ENCODE results near the gene MFSD2B. TPM values are rescaled to one million over a fixed set of nuclear protein-coding genes. Genes with fewer than 3 reads are reported as not detected.
"Not testable (repeated sequence)": the region's sequence is repeated elsewhere in the genome, so short reads cannot be mapped to it uniquely, and the experiment has no call there.

MFSD2B gene
- total RNA-seq, 1 experiment from 2014 or later = not detected

DNA sequence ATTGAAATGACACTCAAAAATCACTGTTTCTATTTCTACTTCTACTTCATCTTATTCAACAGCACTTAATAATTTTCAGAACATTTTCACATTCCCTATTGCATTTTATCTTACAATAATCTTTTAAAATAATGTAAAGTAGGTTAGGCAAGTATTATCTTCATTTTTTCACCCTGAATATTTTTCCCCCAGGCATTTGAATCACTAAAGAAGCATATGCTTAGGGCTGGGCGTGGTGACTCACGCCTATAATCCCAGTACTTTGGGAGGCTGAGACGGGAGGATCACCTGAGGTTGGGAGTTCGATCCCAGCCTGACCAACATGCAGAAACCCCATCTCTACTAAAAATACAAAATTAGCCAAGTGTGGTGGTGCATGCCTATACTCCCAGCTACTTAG is 30.6 kb downstream of the MFSD2B start:
- Mint-ChIP-seq H3K4me1 (ENCODE audit: low read depth, unreplicated experiment) (peaks cover 9% of the 10 kb centered on the region), H3K4me3 (ENCODE audit: low read depth, unreplicated experiment) (no peak overlapping the region), H3K27me3 (ENCODE audit: unreplicated experiment) (no peaks in the 10 kb centered on the region), H3K36me3 (ENCODE audit: insufficient read depth, unreplicated experiment) (peaks cover 5% of the 10 kb centered on the region), H3K9me3 (ENCODE audit: low read depth, unreplicated experiment) (no peaks in the 10 kb centered on the region), H3K27ac (ENCODE audit: unreplicated experiment) (no peak overlapping the region)
- intact Hi-C loops (cut with micrococcal nuclease; ENCODE audit: unreplicated experiment) = no loop called here
- TF ChIP-seq, protein P1, sequence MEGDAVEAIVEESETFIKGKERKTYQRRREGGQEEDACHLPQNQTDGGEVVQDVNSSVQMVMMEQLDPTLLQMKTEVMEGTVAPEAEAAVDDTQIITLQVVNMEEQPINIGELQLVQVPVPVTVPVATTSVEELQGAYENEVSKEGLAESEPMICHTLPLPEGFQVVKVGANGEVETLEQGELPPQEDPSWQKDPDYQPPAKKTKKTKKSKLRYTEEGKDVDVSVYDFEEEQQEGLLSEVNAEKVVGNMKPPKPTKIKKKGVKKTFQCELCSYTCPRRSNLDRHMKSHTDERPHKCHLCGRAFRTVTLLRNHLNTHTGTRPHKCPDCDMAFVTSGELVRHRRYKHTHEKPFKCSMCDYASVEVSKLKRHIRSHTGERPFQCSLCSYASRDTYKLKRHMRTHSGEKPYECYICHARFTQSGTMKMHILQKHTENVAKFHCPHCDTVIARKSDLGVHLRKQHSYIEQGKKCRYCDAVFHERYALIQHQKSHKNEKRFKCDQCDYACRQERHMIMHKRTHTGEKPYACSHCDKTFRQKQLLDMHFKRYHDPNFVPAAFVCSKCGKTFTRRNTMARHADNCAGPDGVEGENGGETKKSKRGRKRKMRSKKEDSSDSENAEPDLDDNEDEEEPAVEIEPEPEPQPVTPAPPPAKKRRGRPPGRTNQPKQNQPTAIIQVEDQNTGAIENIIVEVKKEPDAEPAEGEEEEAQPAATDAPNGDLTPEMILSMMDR (IDR thresholded peaks at IDR 0.05; ENCODE audit: unreplicated experiment) = no peak
- CTCF ChIA-PET = no interaction called here
- BruUV-seq (replicated peaks) = no TSS peak
- no peak for DNase-seq

DNA sequence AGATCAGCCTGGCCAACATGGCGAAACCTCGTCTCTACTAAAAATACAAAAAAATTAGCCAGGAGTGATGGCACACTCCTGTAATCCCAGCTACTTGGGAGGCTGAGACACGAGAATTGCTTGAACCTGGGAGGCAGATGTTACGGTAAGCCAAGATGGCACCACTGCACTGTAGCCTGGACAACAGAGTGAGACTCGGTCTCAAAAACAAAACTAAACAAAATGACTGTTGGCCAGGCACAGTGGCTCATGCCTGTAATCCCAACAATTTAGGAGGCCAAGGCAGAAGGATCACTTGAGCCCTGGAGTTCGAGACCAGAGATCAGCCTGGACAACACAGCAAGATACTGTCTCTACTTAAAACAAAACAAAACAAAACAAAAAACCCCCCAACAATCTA is 33.2 kb downstream of the MFSD2B start:
- BruUV-seq (replicated peaks); H3K27me3 Mint-ChIP-seq (ENCODE audit: unreplicated experiment); H3K4me3 Mint-ChIP-seq (ENCODE audit: low read depth, unreplicated experiment); DNase-seq; H3K27ac Mint-ChIP-seq (ENCODE audit: unreplicated experiment); H3K9me3 Mint-ChIP-seq (ENCODE audit: low read depth, unreplicated experiment); intact Hi-C loops (cut with micrococcal nuclease; ENCODE audit: unreplicated experiment); H3K4me1 Mint-ChIP-seq (ENCODE audit: low read depth, unreplicated experiment): not testable (repeated sequence)
- peaks cover 17% of the 10 kb centered on the region for H3K36me3 Mint-ChIP-seq (ENCODE audit: insufficient read depth, unreplicated experiment)
- CTCF ChIA-PET = interaction anchor here (0.6 kb wide), 1 partner anchor 103 kb away, joined by 9 read pairs; no protein-coding TSS in a partner anchor

DNA sequence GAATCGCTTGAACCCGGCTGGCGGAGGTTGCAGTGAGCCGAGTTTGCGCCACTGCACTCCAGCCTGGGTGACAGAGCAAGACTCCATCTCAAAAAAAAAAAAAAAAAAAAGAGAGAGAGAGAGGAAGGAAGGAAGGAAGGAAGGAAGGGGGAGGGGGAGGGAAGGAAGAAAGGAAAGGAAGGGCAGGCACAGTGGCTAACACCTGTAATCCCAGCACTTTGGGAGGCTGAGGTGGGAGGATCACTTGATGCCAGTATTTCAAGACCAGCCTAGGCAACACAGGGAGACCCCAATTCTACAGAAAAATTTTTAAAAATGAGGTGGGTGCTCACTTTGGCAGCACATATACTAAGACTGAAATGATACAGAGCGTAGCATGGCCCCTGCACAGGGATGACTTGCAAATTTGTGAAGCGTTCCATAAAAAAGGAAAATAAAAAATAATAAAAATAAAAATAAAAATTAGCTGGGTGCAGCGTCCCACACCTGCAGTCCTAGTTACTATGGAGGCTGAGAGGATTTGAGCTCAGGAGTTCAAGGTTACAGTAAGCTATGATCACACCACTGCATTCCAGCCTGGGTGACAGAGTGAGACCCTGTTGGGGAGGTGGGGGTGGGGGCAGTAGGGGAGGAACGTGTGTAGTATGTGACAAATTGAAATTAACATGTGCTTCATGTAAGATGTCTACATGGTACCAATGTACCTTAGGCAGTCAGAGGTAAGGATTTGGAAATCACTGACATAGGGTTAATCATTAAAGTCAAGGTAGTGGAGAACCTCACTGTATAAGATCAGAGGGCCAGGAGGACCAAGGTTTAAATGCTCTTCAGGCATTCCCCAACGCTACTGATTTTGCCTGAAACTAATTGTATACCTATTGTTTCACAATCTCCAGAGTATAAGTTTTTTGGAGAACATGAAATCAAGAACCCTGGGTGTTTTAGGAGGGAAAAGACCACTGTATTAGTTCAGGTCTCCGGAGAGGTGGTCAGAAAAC is 35.9 kb downstream of the MFSD2B start:
- BruUV-seq (replicated peaks) = no TSS peak
- TF ChIP-seq, protein P1 (IDR thresholded peaks at IDR 0.05; ENCODE audit: unreplicated experiment) = no peak
- no peaks in the 10 kb centered on the region for H3K9me3 Mint-ChIP-seq (ENCODE audit: low read depth, unreplicated experiment)

DNA sequence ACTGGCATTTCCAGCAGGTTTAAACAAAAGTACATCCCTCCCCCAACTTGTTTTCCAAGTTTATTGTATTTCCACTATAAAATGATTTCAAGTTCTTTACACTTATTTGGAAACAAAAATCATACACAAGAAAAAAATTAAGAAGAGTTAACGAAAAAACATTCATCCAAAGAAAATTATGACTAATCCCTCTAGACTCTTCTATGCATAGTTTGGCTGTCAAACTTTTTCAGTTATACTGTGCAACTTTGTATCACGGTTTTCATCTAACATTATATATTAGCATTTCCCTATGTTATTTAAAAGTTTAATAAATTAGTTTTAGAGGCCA is 36.7 kb downstream of the MFSD2B start:
- Mint-ChIP-seq H3K4me3 (ENCODE audit: low read depth, unreplicated experiment) (peak overlapping the region; percentile 88), H3K4me1 (ENCODE audit: low read depth, unreplicated experiment) (peaks cover 9% of the 10 kb centered on the region), H3K36me3 (ENCODE audit: insufficient read depth, unreplicated experiment) (peaks cover 34% of the 10 kb centered on the region), H3K27ac (ENCODE audit: unreplicated experiment) (no peak overlapping the region), H3K9me3 (ENCODE audit: low read depth, unreplicated experiment) (no peaks in the 10 kb centered on the region), H3K27me3 (ENCODE audit: unreplicated experiment) (no peaks in the 10 kb centered on the region)
- CTCF ChIA-PET = interaction anchor here (0.8 to 1.8 kb wide), 3 partner anchors 14 to 222 kb away, joined by 3 to 13 read pairs (median 11); partner anchors contain the start of gene ATAD2B
- no TSS peak for BruUV-seq (replicated peaks)
- intact Hi-C loops (cut with micrococcal nuclease; ENCODE audit: unreplicated experiment) = loop anchor here (2.0 kb wide), 1 partner anchor 30 kb away; the partner anchor contains the start of gene SF3B6
- TF ChIP-seq, protein P1 (IDR thresholded peaks at IDR 0.05; ENCODE audit: unreplicated experiment) = no peak
- DNase-seq = no peak

More for the DNA sequence above, 35.9 kb downstream of the MFSD2B start:
- DNase-seq = no peak
- intact Hi-C loops (cut with micrococcal nuclease; ENCODE audit: unreplicated experiment) = loop anchor here (2.0 kb wide), 1 partner anchor 31 kb away; the partner anchor contains the start of gene SF3B6
- Mint-ChIP-seq H3K36me3 (ENCODE audit: insufficient read depth, unreplicated experiment) (peaks cover 34% of the 10 kb centered on the region), H3K27me3 (ENCODE audit: unreplicated experiment) (no peaks in the 10 kb centered on the region), H3K4me3 (ENCODE audit: low read depth, unreplicated experiment) (peak overlapping the region; percentile 88), H3K27ac (ENCODE audit: unreplicated experiment) (no peak overlapping the region), H3K4me1 (ENCODE audit: low read depth, unreplicated experiment) (peaks cover 9% of the 10 kb centered on the region)
- CTCF ChIA-PET = interaction anchor here (0.6 to 0.7 kb wide), 3 partner anchors 9 to 1402 kb away, joined by 3 to 6 read pairs (median 4); no protein-coding TSS in a partner anchor
